HL-60/S4 treated with phorbol 12-myristate 13-acetate at 8.2 ng/mL for 4 days and 3 days (cell line): ENCODE measurements around the gene TEDC2.
"Not testable (repeated sequence)": the region's sequence is repeated elsewhere in the genome, so short reads cannot be mapped to it uniquely, and the experiment has no call there.

ENCODE experiments used
- in situ Hi-C: fragments of 300-500 bp; cut with MboI; formaldehyde crosslinking; loops from 2 replicates; pipeline ENCODE4 v1.15.0; 2022; ENCODE audit warnings: low sequenced_read_pairs

The TEDC2 gene

DNA sequence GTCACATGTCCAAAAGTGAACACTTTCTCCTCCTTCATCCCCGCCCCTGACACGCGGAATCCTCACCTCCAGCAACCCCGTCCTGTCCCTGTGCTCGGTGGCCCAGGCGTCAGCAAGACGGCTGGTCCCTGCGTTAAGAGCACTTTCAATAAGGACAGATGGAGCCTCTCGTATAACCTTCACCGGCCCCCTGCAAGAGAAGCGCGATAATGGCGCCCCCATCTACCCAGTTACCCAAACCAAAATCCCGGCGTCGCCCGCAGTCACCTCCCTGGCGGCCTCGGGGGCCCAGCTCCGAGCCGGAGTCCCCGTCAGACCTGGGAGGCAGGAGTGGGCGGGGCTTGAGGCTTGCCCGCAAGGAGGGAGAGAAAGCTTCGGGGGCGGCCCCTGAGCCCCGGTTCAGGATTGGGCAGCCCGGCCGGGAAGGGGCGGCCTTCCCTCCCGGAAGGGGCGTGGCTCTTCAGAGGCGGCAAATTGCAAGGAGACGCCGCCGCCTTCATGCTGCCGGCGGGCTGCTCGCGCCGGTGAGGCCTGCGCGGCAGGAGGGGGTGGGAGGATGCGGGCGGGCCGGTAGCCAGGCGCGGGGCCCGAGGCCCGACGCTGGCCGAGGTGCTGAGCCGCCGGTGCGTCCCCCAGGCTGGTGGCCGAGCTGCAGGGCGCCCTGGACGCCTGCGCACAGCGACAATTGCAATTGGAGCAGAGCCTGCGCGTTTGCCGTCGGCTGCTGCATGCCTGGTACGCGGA lies at the start of gene TEDC2:
Gene TEDC2, plus strand, starts transcription at position 463 of the 744 bp plus-strand sequence. Its CDS starts 36 bp downstream, at position 499.
- in situ Hi-C loops, result no loop called here

DNA sequence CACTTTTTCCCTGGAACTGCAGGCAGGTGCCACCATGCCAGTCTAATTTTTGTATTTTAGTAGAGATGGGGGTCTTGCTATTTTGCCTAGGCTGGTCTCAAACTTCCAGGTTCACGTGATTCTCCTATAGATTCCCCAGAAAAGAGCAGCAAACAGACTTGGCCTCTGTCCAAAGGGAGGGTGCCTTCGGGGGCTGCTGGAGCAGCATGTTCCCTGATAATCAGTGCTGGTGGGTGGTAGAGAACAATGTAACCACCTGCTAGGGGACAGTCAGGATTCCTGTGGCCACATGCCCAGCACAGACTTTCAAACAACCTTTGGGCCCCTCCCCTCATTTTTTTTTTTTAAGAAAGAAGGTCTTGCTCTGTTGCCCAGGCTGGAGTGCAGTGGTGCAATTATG lies 44.8 kb upstream of the TEDC2 start:
- in situ Hi-C loops, result no loop called here

GRCh38 chr16:2420035-2420434 lies 39.9 kb upstream of the TEDC2 start:
- in situ Hi-C loops, result no loop called here

GRCh38 chr16:2422123-2422867 lies 37.6 kb upstream of the TEDC2 start:
- in situ Hi-C loops, result no loop called here

GRCh38 chr16:2424061-2425007 lies 35.6 kb upstream of the TEDC2 start:
- in situ Hi-C loops, result no loop called here

- in situ Hi-C loops, result no loop called here
These were observed 34.8 kb upstream of the TEDC2 start for GRCh38 chr16:2425008-2425518.

GRCh38 chr16:2425825-2426430 lies 34.0 kb upstream of the TEDC2 start:
- in situ Hi-C loops, result no loop called here

DNA sequence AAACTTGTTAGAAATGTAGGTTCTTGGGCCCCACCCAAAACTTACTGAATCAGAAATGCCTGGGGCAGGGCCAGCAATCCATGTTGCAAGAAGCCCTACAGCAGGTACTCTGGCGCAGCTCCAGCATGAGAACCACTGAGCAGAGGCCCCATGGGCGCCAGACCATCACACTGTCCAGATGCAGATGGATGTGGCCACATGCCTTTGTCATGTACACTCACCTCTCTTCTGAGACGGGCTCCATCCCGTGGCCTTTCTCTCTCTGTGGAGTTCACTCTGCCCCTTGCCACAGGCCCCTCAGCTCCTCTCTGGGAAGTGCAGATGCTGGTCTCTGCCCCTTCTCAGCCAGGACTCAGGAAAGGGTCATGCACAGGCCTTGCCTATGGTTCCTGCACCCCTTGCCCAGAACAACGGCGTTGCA lies 33.0 kb upstream of the TEDC2 start:
- in situ Hi-C loops, result no loop called here

- in situ Hi-C loops, result no loop called here
These were observed 32.4 kb upstream of the TEDC2 start for GRCh38 chr16:2427526-2427925.

DNA sequence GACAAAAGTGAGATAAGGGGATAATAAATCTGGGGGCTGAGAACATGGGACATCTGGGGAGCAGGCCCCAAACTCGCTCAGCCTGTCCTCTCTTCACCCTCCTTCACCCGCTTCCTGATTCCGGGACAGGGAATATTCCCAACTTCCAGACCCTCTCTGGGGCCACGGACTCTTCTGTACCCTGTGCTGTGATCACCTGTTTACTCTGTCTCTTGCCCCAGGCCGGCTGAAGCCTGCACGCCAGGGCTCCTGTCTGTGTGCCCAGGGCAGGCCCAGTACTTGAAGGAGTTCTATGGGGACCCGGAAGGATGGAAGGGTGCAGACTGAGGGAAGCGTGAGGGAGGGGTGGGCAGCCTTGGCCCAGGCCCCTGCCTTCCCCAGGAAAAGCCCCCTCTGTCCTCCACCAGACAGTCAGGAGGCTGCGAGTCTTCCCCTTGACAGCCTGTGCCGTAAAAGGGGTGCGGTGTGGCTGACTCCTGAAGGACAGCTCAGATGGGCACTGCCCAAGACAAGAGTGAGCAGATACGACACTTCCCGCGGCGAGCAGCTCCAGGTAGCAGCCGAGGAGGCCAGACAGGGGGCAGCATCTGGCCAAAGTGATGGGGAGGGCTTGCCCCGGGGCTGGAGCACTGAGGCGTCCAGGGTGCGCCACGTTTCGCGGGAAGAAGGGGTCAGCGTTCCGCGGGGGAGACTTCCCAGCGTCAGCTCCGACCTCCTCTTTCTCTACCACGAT lies 31.7 kb upstream of the TEDC2 start:
- in situ Hi-C loops, result no loop called here

DNA sequence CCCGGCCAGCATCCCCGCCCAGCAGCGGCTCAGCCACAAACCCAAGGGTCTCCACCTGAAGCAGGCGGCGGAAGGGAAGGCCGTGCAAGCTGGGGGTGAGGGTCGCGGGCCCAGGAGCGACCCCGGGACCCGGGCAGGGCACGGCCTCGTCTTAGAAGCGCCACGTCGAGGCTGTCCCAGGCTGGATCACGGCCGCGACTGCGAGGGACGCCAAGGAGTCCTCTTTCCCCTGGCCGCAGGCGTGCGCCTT lies 31.2 kb upstream of the TEDC2 start:
- in situ Hi-C loops, result no loop called here

DNA sequence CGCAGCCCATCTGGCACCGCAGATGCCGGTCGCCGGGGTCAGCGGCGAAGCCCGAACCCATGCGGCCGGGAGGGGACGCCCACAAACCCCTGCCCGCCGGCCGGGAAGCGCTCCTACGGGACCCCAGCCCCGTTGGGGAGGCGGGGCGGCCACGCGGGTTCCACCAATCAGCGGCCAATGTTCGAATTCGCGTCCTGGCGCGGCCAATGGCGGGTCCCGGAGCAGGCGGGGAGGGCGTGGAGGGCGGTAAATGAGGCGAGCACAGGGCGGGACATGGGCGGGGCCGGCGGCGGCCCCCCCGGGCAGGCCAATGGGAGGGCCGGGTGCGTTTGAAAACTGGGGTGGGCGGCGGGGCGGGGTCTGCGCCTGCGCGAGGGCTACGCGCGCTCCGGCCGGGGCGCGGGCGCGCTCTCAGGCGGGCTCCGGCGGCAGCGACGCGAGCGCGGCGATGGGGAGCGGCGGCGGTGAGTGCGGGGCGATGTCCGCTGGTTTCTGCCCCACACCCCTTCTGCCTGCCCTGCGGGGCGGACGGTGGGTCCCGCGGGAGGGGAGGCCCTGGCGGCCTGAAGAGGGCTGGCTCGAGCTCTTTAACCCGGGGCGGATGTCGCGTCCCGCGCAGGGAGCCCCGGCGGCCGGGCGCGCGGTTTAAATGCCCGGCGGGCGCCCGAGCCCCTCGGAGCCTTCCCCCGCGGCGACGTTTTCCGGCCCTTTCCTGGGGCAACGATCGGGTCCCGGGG lies 30.7 kb upstream of the TEDC2 start, which contains the start of gene CCNF:
Gene CCNF, plus strand, starts transcription at position 414 of the 737 bp plus-strand sequence. Its CDS starts 35 bp downstream, at position 449.
- in situ Hi-C loops, result no loop called here

DNA sequence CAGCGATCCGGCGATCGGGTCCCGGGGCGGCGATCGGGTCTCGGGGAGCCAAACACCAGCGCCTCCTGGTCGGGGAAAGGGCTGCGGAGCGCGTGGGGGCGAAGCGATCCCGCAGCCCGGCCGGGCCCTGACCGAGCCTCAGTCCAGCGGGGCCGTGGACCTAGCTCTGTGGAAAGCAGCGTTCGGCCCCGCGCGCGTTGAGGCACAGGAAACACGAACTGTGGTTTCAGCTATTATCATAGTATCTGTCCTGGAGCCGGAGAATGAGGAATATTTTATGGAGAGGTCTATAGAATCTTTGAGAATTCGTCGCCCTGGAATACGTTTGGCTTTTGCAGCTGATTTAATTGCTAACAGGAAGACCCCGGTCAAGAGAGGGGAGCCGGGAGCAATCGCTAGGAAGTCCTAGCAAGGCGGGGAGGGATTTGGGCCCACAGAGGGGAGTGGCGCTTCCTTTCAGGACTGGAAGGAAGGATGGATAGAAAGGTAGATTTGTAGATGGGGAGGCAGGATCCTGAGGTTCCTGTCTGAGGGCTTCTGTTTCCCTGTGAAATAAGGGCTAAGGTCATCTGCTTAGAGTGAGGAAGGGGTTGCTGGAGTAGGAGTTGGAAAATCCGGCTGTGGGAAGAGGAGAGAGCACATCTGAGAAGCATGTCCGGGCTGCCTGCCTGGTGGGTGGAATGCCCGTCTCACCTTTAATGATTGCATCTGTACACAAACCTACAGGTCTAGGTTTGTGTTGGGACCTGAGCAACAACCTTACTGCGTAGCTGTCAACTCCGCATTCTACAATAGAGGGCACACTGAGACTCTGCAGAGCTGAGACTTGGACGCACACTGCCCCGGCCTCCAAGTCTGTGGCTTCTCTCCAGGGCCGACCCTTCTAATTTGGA lies 29.9 kb upstream of the TEDC2 start:
- in situ Hi-C loops, result no loop called here

DNA sequence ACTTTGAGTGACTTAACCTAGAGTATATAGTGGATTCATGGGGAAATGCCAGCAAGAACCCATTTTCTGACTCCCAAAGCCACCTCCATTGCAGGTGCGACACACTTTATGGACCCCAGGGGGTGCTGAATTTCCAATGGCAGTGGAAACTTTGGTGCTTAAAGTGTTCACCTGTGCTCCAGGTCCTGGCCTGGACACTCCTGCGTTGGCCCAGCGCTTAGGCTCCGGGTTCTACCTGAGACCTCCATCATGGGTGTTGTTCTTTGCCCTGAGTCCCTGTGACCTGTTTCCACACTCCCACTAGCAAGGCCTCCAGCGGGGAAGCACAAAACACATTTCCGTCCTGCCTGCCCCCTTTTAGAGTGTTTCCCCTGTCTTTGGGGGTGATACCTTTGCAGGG lies 27.6 kb upstream of the TEDC2 start:
- in situ Hi-C loops, result no loop called here

DNA sequence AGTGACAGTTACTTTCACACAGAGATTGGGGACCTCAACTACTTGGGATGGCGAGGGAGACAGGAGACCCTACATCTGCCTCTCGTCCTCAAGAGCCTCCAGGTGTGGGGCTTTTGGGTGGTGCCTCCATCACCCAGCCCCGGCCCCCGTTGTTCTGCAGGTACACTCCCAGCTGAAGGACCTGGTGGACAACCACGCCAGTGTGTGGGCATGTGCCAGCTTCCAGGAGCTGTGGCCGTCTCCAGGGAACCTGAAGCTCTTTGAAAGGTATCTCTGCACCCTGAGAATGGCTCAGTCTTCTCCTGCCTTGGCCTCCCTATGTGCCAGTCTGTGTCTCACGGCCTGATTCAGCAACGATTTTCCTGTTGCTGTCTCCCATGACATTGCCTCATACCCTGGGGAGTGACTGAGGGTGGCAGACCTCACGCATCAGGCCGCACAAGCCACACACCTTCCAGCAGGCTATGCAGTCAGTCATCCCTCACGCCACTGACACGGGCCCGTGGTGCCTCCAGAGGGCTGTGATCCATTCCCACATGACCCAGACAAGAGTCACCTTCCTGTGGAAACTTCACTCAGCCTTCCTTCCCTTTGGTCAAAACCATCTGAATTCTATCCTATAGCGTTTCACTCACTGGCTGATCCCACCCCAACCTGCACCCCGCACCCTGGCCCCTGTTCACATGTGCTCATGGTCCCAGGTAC lies 27.0 kb upstream of the TEDC2 start:
- in situ Hi-C loops, result no loop called here

DNA sequence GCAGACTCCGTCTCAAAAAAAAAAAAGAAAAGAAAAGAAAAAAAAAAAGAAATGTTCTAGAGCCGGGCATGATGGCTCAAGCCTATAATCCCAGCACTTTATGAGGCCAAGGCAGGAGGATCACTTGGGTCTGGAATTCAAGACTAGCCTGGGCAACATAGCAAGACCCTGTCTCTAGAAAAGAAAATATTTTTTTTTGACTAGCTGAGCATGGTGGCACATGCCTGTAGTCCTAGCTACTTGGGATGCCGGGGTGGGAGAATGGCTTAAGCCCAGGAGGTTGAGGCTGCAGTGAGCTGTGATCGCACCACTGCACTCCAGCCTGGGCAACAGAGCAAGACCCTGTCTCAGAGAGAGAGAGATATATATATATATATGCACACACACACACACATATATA lies 24.7 kb upstream of the TEDC2 start:
- in situ Hi-C loops, result not testable (repeated sequence)

GRCh38 chr16:2436110-2436509 lies 23.8 kb upstream of the TEDC2 start:
- in situ Hi-C loops, result no loop called here
